Esophagus muscularis mucosa (tissue), 3 donors: Measurements from ENCODE around the gene TMEM131L.

ENCODE experiments used
- POLR2A ChIP-seq: fragments of 450-650 bp; IDR thresholded peaks from one replicate; pipeline ENCODE4 v1.6.1; 2017; ENCODE audit warnings: antibody characterized with exemption, moderate library complexity, mild to moderate bottlenecking, low read depth
- POLR2AphosphoS5 ChIP-seq, 2 donors: sonication (generic); formaldehyde crosslinking; IDR thresholded peaks; one replicate each; pipeline ENCODE4 v1.6.1; 2017; ENCODE audit warnings: antibody characterized with exemption in 2 of 2
- TF ChIP-seq, protein P1 (sequence below), 3 experiments: fragments of 200-600 bp in 2 of 3; fragments of 450-650 bp in 1 of 3; sonication (generic) in 2 of 3; IDR thresholded peaks; one replicate each; pipeline ENCODE4 v1.5.1; 2017 to 2019; ENCODE audit warnings: antibody characterized with exemption in 3 of 3, mild to moderate bottlenecking in 2 of 3, moderate library complexity in 1 of 3

DNA sequence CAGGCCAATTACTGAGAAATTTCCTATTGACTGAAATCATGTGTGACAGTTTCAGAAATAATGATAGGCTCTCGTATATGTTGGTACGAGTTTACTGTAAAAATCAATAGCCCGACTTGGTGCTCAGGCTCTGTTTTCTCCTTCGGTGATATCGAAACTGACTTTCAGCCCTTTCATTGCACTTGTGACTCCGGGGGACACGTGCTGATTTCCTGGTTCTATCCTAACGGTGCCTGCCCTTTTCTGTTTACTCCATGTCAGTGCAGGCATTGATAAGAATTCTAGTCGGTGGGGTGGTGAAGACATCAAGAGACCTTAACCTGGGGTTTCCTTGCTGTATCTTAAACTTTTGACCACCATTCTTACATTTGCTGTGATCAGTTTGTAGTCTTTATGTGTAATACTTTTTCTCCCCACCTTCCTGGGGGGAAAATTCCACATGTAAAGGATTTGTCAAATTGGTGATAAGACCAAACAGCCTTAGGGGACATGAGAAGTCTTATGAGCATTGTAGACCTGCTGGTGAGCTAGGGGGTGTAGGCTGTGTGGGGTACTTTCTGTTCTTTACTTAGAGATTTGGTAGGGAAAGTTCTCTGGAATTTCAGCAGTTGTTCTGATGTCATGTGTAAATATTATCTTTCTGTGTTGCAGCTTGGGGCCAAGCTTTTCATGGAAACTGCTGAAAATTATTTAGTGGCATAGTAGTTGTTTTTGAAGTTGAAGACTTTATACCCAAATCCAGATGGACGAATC lies 52.7 kb downstream of the TMEM131L start:
- TF ChIP-seq, protein P1, sequence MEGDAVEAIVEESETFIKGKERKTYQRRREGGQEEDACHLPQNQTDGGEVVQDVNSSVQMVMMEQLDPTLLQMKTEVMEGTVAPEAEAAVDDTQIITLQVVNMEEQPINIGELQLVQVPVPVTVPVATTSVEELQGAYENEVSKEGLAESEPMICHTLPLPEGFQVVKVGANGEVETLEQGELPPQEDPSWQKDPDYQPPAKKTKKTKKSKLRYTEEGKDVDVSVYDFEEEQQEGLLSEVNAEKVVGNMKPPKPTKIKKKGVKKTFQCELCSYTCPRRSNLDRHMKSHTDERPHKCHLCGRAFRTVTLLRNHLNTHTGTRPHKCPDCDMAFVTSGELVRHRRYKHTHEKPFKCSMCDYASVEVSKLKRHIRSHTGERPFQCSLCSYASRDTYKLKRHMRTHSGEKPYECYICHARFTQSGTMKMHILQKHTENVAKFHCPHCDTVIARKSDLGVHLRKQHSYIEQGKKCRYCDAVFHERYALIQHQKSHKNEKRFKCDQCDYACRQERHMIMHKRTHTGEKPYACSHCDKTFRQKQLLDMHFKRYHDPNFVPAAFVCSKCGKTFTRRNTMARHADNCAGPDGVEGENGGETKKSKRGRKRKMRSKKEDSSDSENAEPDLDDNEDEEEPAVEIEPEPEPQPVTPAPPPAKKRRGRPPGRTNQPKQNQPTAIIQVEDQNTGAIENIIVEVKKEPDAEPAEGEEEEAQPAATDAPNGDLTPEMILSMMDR (IDR thresholded peaks at IDR 0.05): no peak
- TF ChIP-seq POLR2AphosphoS5 (IDR thresholded peaks at IDR 0.05) (no peak), POLR2A (no peak)
